GM23248 (cell line): ENCODE data around the gene TAF3. TPM values are rescaled to one million over a fixed set of nuclear protein-coding genes. Genes with fewer than 3 reads are reported as not detected.

Experiments used
- DNase-seq: peaks from one replicate; pipeline ENCODE4 v3.0.0-alpha.2; 2015
- H2AFZ ChIP-seq: fragments of 200-600 bp; sonication (generic); 2 replicates; pipeline ENCODE4 v1.6.1; 2016; ENCODE audit warnings: antibody characterized with exemption
- H3F3A ChIP-seq: fragments of 200-600 bp; sonication (generic); 2 replicates; pipeline ENCODE4 v1.6.1; 2016; ENCODE audit warnings: mild to moderate bottlenecking, antibody characterized with exemption, mixed run types; ENCODE audit not compliant: insufficient read depth
- H3K27ac ChIP-seq: fragments of 200-600 bp; sonication (generic); 2 replicates; pipeline ENCODE4 v1.5.1; 2016; ENCODE audit warnings: mild to moderate bottlenecking
- H3K27me3 ChIP-seq: fragments of 200-600 bp; sonication (generic); replicated peaks from 2 replicates; pipeline ENCODE4 v1.6.1; 2016; ENCODE audit warnings: mild to moderate bottlenecking; ENCODE audit not compliant: insufficient read depth
- H3K36me3 ChIP-seq: fragments of 200-600 bp; sonication (generic); 2 replicates; pipeline ENCODE4 v1.6.1; 2016; ENCODE audit warnings: low read depth, mild to moderate bottlenecking
- H3K4me1 ChIP-seq: fragments of 200-600 bp; sonication (generic); 2 replicates; pipeline ENCODE4 v1.6.1; 2016; ENCODE audit warnings: mild to moderate bottlenecking; ENCODE audit not compliant: insufficient read depth
- H3K4me2 ChIP-seq: fragments of 200-600 bp; sonication (generic); one replicate; pipeline ENCODE4 v1.6.1; 2016; ENCODE audit warnings: mild to moderate bottlenecking; ENCODE audit not compliant: unreplicated experiment
- H3K4me3 ChIP-seq: fragments of 200-600 bp; sonication (generic); 2 replicates; pipeline ENCODE4 v1.5.1; 2016; ENCODE audit warnings: mild to moderate bottlenecking
- H3K79me2 ChIP-seq: fragments of 200-600 bp; sonication (generic); 2 replicates; pipeline ENCODE4 v1.6.1; 2016; ENCODE audit warnings: mild to moderate bottlenecking; ENCODE audit not compliant: insufficient read depth
- H3K9ac ChIP-seq: fragments of 200-600 bp; sonication (generic); 2 replicates; pipeline ENCODE4 v1.6.1; 2016; ENCODE audit warnings: mild to moderate bottlenecking
- H3K9me2 ChIP-seq: fragments of 200-600 bp; sonication (generic); 2 replicates; pipeline ENCODE4 v1.6.1; 2016; ENCODE audit warnings: mixed run types, mild to moderate bottlenecking, moderate library complexity; ENCODE audit not compliant: insufficient read depth
- H3K9me3 ChIP-seq: fragments of 200-600 bp; sonication (generic); one replicate; pipeline ENCODE4 v1.6.1; 2017; ENCODE audit warnings: low read depth
- H4K20me1 ChIP-seq: fragments of 200-600 bp; sonication (generic); 2 replicates; pipeline ENCODE4 v1.6.0; 2016; ENCODE audit not compliant: insufficient read depth
- EZH2 ChIP-seq: fragments of 200-600 bp; sonication (generic); IDR thresholded peaks from 2 replicates; pipeline ENCODE4 v1.6.1; 2018; ENCODE audit warnings: antibody characterized with exemption, mild to moderate bottlenecking; ENCODE audit not compliant: insufficient read depth, poor library complexity, severe bottlenecking
- EZH2phosphoT487 ChIP-seq: fragments of 200-600 bp; sonication (generic); IDR thresholded peaks from 2 replicates; pipeline ENCODE4 v1.6.1; 2018; ENCODE audit warnings: antibody characterized with exemption, moderate library complexity, mild to moderate bottlenecking, low read depth; ENCODE audit not compliant: insufficient read depth
- WGBS, 2 experiments: methylation state at CpG; one replicate each; pipeline ENCODE4 v1.1.6; 2015 to 2017; ENCODE audit warnings: low lambda C conversion rate in 2 of 2, low coverage in 1 of 2; ENCODE audit errors: missing lambda C conversion rate in 2 of 2; 5-methylcytosine and 5-hydroxymethylcytosine counted together
- in situ Hi-C: fragments of 300-500 bp; cut with MboI; formaldehyde crosslinking; loops from 2 replicates; pipeline ENCODE4 v1.15.0; 2020
- polyA plus RNA-seq: library from polyadenylated mRNA; unstranded; fragments of >200 nt; fragmentation: Nextera tagmentation; extraction: Ambion mirVana; gene quantifications from 2 replicates; pipeline ENCODE4 v1.2.1, GENCODE V29; 2016
- total RNA-seq: library from RNA; depleted of rRNA; stranded (reverse); fragments of >200 nt; shearing (Covaris generic); gene quantifications from 2 replicates; pipeline ENCODE4 v1.2.3, GENCODE V29; 2014

TAF3 gene
- total and polyA plus RNA-seq, 2 experiments from 2014 or later = 1.7 to 5.5 TPM

DNA sequence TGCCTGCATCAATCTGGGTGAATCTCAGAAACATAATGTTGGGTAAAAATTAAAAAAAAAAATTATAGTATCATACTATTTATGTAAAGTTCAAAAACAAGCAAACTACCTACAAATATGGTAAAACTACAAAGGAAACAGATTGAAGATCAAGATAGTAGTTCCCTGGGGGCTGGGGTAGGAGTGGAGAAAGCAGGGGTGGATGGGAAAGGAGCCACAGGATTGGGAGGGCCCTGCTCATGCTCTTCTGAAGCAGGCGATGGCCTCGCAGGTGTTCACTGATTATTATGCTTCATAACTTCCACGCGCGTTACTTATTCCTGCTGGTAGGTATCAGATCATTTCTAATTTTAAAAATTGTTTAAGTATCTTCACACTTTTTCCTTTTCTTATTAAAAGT, 140.1 kb downstream of the TAF3 start:
- Histone ChIP-seq H4K20me1 (no peaks in the 10 kb centered on the region), H3K4me2 (no peak overlapping the region), H3K36me3 (no peaks in the 10 kb centered on the region), H3F3A (0 out of 2 replicates have a peak, but pooled peaks cover 4% of the 10 kb centered on the region), H3K9me2 (no peaks in the 10 kb centered on the region), H3K9ac (no peak overlapping the region), H3K9me3 (no peaks in the 10 kb centered on the region), H3K27me3 (no peaks in the 10 kb centered on the region), H3K4me3 (no peak overlapping the region), H3K27ac (no peak overlapping the region), H2AFZ (no peak overlapping the region), H3K4me1 (peaks cover 22% of the 10 kb centered on the region), H3K79me2 (0 out of 2 replicates have a peak, but pooled peaks cover 6% of the 10 kb centered on the region)
- 97 to 98% methylated on average over 5 of the region's 5 CpGs for WGBS, 2 experiments
- TF ChIP-seq EZH2 = no peak
- no peak for TF ChIP-seq EZH2phosphoT487
- no peak for DNase-seq
- in situ Hi-C loops = no loop called here

DNA sequence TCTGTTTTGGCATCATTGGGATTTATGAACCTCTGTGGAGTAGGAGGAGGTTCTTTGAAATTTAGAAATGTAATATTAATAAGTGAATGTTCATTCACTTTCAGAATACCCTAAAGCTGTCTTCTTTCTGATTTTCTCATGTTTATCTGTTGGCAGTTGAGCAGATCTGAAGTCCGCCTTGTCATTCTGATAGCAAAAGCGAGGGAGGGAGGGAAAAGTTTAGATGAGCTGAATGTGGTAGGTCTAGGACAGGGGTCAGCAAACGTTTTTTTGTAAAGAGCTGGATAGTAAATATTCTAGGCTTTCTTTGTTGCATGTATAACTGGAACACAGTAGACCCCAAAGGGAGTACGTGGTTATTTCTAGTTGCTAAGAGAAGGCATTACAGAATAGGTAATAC, 141.8 kb downstream of the TAF3 start:
- TF ChIP-seq EZH2phosphoT487 (no peak), EZH2 (no peak)
- in situ Hi-C loops = no loop called here
- Histone ChIP-seq H3K9me3 (no peaks in the 10 kb centered on the region), H3F3A (0 out of 2 replicates have a peak, but pooled peaks cover 4% of the 10 kb centered on the region), H2AFZ (no peak overlapping the region), H3K36me3 (no peaks in the 10 kb centered on the region), H3K79me2 (0 out of 2 replicates have a peak, but pooled peaks cover 6% of the 10 kb centered on the region), H4K20me1 (no peaks in the 10 kb centered on the region), H3K27me3 (no peaks in the 10 kb centered on the region), H3K9ac (no peak overlapping the region), H3K4me3 (no peak overlapping the region), H3K27ac (no peak overlapping the region), H3K9me2 (no peaks in the 10 kb centered on the region), H3K4me2 (no peak overlapping the region), H3K4me1 (peaks cover 21% of the 10 kb centered on the region)
- no peak for DNase-seq
- 69 to 75% methylated on average over 4 of the region's 4 CpGs for WGBS, 2 experiments

- Histone ChIP-seq H3F3A (no peaks in the 10 kb centered on the region), H3K9me2 (no peaks in the 10 kb centered on the region), H3K27me3 (no peaks in the 10 kb centered on the region), H4K20me1 (no peaks in the 10 kb centered on the region), H3K9ac (no peak overlapping the region), H3K36me3 (no peaks in the 10 kb centered on the region), H3K4me3 (no peak overlapping the region), H3K27ac (no peak overlapping the region), H3K4me1 (no peaks in the 10 kb centered on the region), H2AFZ (no peak overlapping the region), H3K4me2 (no peak overlapping the region), H3K9me3 (no peaks in the 10 kb centered on the region), H3K79me2 (no peaks in the 10 kb centered on the region)
- WGBS, 2 experiments = 80 to 84% methylated on average over 5 of the region's 5 CpGs
- no peak for TF ChIP-seq EZH2phosphoT487
- TF ChIP-seq EZH2 = no peak
- DNase-seq = no peak
- in situ Hi-C loops = no loop called here
These were observed 144.3 kb downstream of the TAF3 start for GRCh38 chr10:7962592-7962991.

DNA sequence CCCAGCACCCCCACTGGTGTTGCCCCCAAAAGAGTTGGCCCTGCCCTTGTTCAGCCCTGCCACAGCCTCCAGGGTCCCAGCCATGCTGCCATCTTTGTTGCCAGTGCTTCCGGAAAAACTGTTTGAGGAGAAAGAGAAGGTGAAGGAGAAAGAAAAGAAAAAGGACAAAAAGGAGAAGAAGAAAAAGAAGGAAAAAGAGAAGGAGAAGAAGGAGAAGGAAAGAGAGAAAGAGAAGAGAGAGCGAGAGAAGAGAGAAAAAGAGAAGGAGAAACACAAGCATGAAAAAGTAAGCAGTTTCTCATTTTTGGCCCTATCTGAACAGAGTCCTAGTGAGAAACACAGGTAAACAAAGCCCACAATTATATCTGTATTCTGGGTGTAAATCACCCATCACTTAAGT, 147.2 kb downstream of the TAF3 start:
- in situ Hi-C loops = no loop called here
- H4K20me1 ChIP-seq = no peaks in the 10 kb centered on the region
- H3K27ac ChIP-seq = no peak overlapping the region
- TF ChIP-seq EZH2phosphoT487 (no peak), EZH2 (no peak)
- H2AFZ ChIP-seq = no peak overlapping the region
- H3F3A ChIP-seq = no peaks in the 10 kb centered on the region
- H3K27me3 ChIP-seq = no peaks in the 10 kb centered on the region
- H3K9me3 ChIP-seq = no peaks in the 10 kb centered on the region
- H3K4me2 ChIP-seq = no peak overlapping the region
- H3K79me2 ChIP-seq = no peaks in the 10 kb centered on the region
- no peaks in the 10 kb centered on the region for H3K9me2 ChIP-seq
- WGBS, 2 experiments = 93 to 96% methylated on average over 2 of the region's 2 CpGs
- H3K4me3 ChIP-seq = no peak overlapping the region
- no peaks in the 10 kb centered on the region for H3K36me3 ChIP-seq
- no peaks in the 10 kb centered on the region for H3K4me1 ChIP-seq
- DNase-seq = no peak
- H3K9ac ChIP-seq = no peak overlapping the region

DNA sequence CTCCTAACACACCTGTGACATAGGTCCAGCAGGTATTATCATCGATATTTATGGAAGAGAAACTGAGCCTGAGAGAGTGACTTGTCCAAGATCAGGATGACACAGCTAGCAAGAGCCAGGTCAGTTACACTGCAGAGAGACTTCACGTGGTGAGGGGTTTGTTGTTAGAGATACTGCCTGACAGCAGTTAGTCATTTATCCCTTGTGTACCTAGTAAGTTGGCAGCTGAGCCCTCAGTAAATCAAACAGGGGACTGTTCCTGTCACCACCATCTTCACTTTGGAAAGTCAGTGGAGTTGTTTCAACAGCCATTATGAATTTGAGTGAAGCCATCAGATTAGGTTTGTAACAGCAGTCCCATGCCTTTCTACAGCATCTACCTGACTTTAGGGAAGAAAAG, 148.7 kb downstream of the TAF3 start:
- no peak for DNase-seq
- no peak overlapping the region for H3K4me3 ChIP-seq
- no peaks in the 10 kb centered on the region for H3K9me2 ChIP-seq
- H3K4me1 ChIP-seq = no peaks in the 10 kb centered on the region
- H3F3A ChIP-seq = no peaks in the 10 kb centered on the region
- H3K4me2 ChIP-seq = no peak overlapping the region
- H3K27me3 ChIP-seq = no peaks in the 10 kb centered on the region
- in situ Hi-C loops = no loop called here
- H4K20me1 ChIP-seq = no peaks in the 10 kb centered on the region
- no peaks in the 10 kb centered on the region for H3K9me3 ChIP-seq
- no peak overlapping the region for H2AFZ ChIP-seq
- H3K27ac ChIP-seq = no peak overlapping the region
- no peaks in the 10 kb centered on the region for H3K36me3 ChIP-seq
- no peak overlapping the region for H3K9ac ChIP-seq
- TF ChIP-seq EZH2phosphoT487 (no peak), EZH2 (no peak)
- H3K79me2 ChIP-seq = no peaks in the 10 kb centered on the region
- 92 to 98% methylated on average over 2 of the region's 2 CpGs for WGBS, 2 experiments
